ENCODE measurements around the gene SETBP1.

DNA sequence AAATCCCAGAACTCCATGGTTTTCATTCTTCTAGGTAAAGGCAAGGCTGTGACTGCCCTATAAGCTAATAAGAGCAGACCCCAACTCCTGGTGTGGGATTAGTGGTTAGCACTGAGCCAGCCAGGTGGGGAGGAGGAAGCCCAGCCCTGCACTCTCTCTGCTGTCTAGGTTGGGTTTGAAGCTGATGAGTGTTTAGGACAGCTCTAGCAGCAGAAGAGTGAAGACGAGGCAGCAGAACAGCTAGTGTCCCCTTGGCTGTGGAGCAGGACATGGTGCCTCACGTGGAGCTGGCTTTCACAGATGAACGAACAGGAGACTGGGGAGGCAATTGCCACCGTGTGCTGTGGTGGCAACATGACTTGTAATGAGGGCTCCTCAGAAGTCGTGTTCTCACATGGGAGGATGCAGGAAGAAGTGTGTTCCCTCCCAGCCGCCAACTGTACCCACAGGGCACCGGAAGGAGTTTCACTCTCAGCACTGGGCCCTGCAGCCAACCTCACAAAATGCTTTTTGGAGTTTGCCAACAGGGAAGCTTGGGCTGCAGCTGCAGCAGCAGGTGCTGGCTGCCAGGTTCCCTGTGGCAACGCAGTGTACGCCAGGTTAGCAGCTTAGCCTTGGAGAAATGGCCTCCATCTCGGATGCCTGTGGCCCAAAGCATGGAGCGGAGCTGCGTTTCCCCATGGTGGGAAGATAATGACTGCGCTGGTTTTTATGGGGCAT, 328.2 kb downstream of the SETBP1 start:
- TF ChIP-seq, protein P1, sequence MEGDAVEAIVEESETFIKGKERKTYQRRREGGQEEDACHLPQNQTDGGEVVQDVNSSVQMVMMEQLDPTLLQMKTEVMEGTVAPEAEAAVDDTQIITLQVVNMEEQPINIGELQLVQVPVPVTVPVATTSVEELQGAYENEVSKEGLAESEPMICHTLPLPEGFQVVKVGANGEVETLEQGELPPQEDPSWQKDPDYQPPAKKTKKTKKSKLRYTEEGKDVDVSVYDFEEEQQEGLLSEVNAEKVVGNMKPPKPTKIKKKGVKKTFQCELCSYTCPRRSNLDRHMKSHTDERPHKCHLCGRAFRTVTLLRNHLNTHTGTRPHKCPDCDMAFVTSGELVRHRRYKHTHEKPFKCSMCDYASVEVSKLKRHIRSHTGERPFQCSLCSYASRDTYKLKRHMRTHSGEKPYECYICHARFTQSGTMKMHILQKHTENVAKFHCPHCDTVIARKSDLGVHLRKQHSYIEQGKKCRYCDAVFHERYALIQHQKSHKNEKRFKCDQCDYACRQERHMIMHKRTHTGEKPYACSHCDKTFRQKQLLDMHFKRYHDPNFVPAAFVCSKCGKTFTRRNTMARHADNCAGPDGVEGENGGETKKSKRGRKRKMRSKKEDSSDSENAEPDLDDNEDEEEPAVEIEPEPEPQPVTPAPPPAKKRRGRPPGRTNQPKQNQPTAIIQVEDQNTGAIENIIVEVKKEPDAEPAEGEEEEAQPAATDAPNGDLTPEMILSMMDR (IDR thresholded peaks at IDR 0.05) = no peak
- TF ChIP-seq POLR2A (IDR thresholded peaks at IDR 0.05) (no peak), EP300 (IDR thresholded peaks at IDR 0.05; ENCODE audit: low read depth) (no peak)
